Neural cell (in vitro differentiated cells): Measurements from ENCODE around the gene LRRC63. TPM values are rescaled to one million over a fixed set of nuclear protein-coding genes. Genes with fewer than 3 reads are reported as not detected.

ENCODE experiments used
- H2AFZ ChIP-seq: fragments of 200-600, 300-800 bp; sonication (generic), shearing (Covaris generic); 2 replicates; pipeline ENCODE4 v1.6.0; 2014; ENCODE audit warnings: low read depth, mild to moderate bottlenecking, antibody characterized with exemption, low read length, moderate library complexity
- H3F3A ChIP-seq: fragments of 200-600 bp; shearing (Covaris generic); 2 replicates; pipeline ENCODE4 v1.6.1; 2016; ENCODE audit warnings: mild to moderate bottlenecking, moderate library complexity, mixed read lengths, antibody characterized with exemption, low read length; ENCODE audit not compliant: insufficient read depth, poor library complexity, severe bottlenecking
- H3K27ac ChIP-seq: fragments of 200-600, 300-800 bp; sonication (generic), shearing (Covaris generic); 2 replicates; pipeline ENCODE4 v1.5.1; 2014; ENCODE audit warnings: mild to moderate bottlenecking, low read length, moderate library complexity
- H3K27me3 ChIP-seq: fragments of 300-800, 200-600 bp; sonication (generic), shearing (Covaris generic); 2 replicates; pipeline ENCODE4 v1.6.0; 2014; ENCODE audit warnings: mild to moderate bottlenecking, low read depth, low read length, moderate library complexity; ENCODE audit not compliant: insufficient read depth
- H3K36me3 ChIP-seq: fragments of 300-800, 200-600 bp; sonication (generic), shearing (Covaris generic); 2 replicates; pipeline ENCODE4 v1.5.1; 2014; ENCODE audit warnings: mild to moderate bottlenecking, antibody characterized with exemption, low read length, moderate library complexity; ENCODE audit not compliant: insufficient read depth
- H3K4me2 ChIP-seq: fragments of 300-800, 200-600 bp; sonication (generic), shearing (Covaris generic); 2 replicates; pipeline ENCODE4 v1.6.0; 2014; ENCODE audit warnings: mild to moderate bottlenecking, low read length
- H3K4me3 ChIP-seq: fragments of 300-800, 200-600 bp; sonication (generic), shearing (Covaris generic); 2 replicates; pipeline ENCODE4 v1.5.1; 2014; ENCODE audit warnings: mild to moderate bottlenecking, low read length, moderate library complexity
- H3K79me2 ChIP-seq: fragments of 200-600 bp; shearing (Covaris generic); replicated peaks from 2 replicates; pipeline ENCODE4 v1.6.0; 2014; ENCODE audit warnings: mild to moderate bottlenecking, low read length, moderate library complexity; ENCODE audit not compliant: insufficient read depth
- H3K9ac ChIP-seq: fragments of 300-800, 200-600 bp; sonication (generic), shearing (Covaris generic); 2 replicates; pipeline ENCODE4 v1.6.1; 2016; ENCODE audit warnings: mild to moderate bottlenecking, low read length, mixed read lengths
- H3K9me2 ChIP-seq: fragments of 200-600 bp; shearing (Covaris generic); 2 replicates; pipeline ENCODE4 v1.6.1; 2016; ENCODE audit warnings: mild to moderate bottlenecking, low read length, mixed read lengths; ENCODE audit not compliant: insufficient read depth
- H3K9me3 ChIP-seq: fragments of 200-600, 300-800 bp; sonication (generic), shearing (Covaris generic); 2 replicates; pipeline ENCODE4 v1.6.1; 2016; ENCODE audit warnings: mild to moderate bottlenecking, mixed run types, low read length, moderate library complexity, mixed read lengths
- H4K20me1 ChIP-seq: fragments of 200-600 bp; shearing (Covaris generic); 2 replicates; pipeline ENCODE4 v1.6.1; 2016; ENCODE audit warnings: mild to moderate bottlenecking, mixed run types; ENCODE audit not compliant: insufficient read depth
- CTCF ChIP-seq: fragments of 450-650 bp; IDR thresholded peaks from 2 replicates; pipeline ENCODE4 v1.5.1; 2014; ENCODE audit warnings: antibody characterized with exemption, mild to moderate bottlenecking, moderate library complexity; ENCODE audit not compliant: poor library complexity, severe bottlenecking
- EP300 ChIP-seq: fragments of 450-650 bp; conservative IDR thresholded peaks from 2 replicates; pipeline ENCODE4 v1.6.1; 2014; ENCODE audit warnings: antibody characterized with exemption, mild to moderate bottlenecking, moderate library complexity; ENCODE audit not compliant: poor library complexity, severe bottlenecking
- EZH2 ChIP-seq: fragments of 200-600, 300-800 bp; shearing (Covaris generic), sonication (generic); IDR thresholded peaks from 2 replicates; pipeline ENCODE4 v1.6.1; 2014; ENCODE audit warnings: antibody characterized with exemption, low read length, borderline replicate concordance, mild to moderate bottlenecking; ENCODE audit not compliant: insufficient read depth, poor library complexity, severe bottlenecking
- MXI1 ChIP-seq: fragments of 450-650 bp; conservative IDR thresholded peaks from 2 replicates; pipeline ENCODE4 v1.6.1; 2014; ENCODE audit warnings: antibody characterized with exemption, mild to moderate bottlenecking; ENCODE audit not compliant: poor library complexity, severe bottlenecking
- POLR2AphosphoS5 ChIP-seq: IDR thresholded peaks from 2 replicates; pipeline ENCODE4 v1.6.1; 2012
- RAD21 ChIP-seq: fragments of 450-650 bp; conservative IDR thresholded peaks from 2 replicates; pipeline ENCODE4 v1.6.1; 2014; ENCODE audit warnings: antibody characterized with exemption, mild to moderate bottlenecking, moderate library complexity
- REST ChIP-seq: IDR thresholded peaks from 2 replicates; pipeline ENCODE4 v1.6.1; 2012; ENCODE audit warnings: borderline replicate concordance
- SMC3 ChIP-seq: fragments of 450-650 bp; conservative IDR thresholded peaks from 2 replicates; pipeline ENCODE4 v1.6.1; 2014; ENCODE audit warnings: antibody characterized with exemption, mild to moderate bottlenecking, moderate library complexity; ENCODE audit not compliant: poor library complexity
- TAF1 ChIP-seq: IDR thresholded peaks from 2 replicates; pipeline ENCODE4 v1.6.1; 2012; ENCODE audit warnings: low read depth
- polyA plus RNA-seq: library from polyadenylated mRNA; depleted of rRNA; stranded (reverse); fragments of >200 nt; gene quantifications from 2 replicates; pipeline ENCODE4 v1.2.3, GENCODE V29; 2014

Gene LRRC63
- polyA plus RNA-seq, 1 donor from 2014 or later: not detected

GRCh38 chr13:46170268-46170667, 41.5 kb upstream of the LRRC63 start:
- Histone ChIP-seq H3K9ac (no peak overlapping the region), H3K27me3 (no peaks in the 10 kb centered on the region), H3F3A (no peaks in the 10 kb centered on the region), H3K79me2 (no peaks in the 10 kb centered on the region), H3K4me3 (no peak overlapping the region), H3K27ac (no peak overlapping the region), H3K4me2 (no peak overlapping the region), H4K20me1 (no peaks in the 10 kb centered on the region), H3K9me2 (no peaks in the 10 kb centered on the region), H2AFZ (no peak overlapping the region), H3K9me3 (no peaks in the 10 kb centered on the region), H3K36me3 (no peaks in the 10 kb centered on the region)
- TF ChIP-seq POLR2AphosphoS5: no peak
- no peak for TF ChIP-seq EP300
- no peak for TF ChIP-seq TAF1
- no peak for TF ChIP-seq CTCF
- TF ChIP-seq REST: no peak
- TF ChIP-seq SMC3: no peak
- no peak for TF ChIP-seq EZH2
- TF ChIP-seq MXI1: no peak
- TF ChIP-seq RAD21: no peak

- Histone ChIP-seq H3K27ac (no peak overlapping the region), H3K79me2 (no peaks in the 10 kb centered on the region), H3K27me3 (no peaks in the 10 kb centered on the region), H3K9me3 (no peaks in the 10 kb centered on the region), H3K4me2 (no peak overlapping the region), H4K20me1 (no peaks in the 10 kb centered on the region), H3F3A (no peaks in the 10 kb centered on the region), H2AFZ (no peak overlapping the region), H3K4me3 (no peak overlapping the region), H3K36me3 (no peaks in the 10 kb centered on the region), H3K9me2 (no peaks in the 10 kb centered on the region), H3K9ac (no peak overlapping the region)
- TF ChIP-seq POLR2AphosphoS5 (no peak), CTCF (no peak), REST (no peak), EP300 (no peak), EZH2 (no peak), TAF1 (no peak), RAD21 (no peak), SMC3 (no peak), MXI1 (no peak)
Observed at GRCh38 chr13:46170687-46171086, 41.0 kb upstream of the LRRC63 start.
